H9 (cell line): ENCODE data around the gene SH3RF2. TPM values are rescaled to one million over a fixed set of nuclear protein-coding genes. Genes with fewer than 3 reads are reported as not detected.

Experiments used
- DNase-seq: peaks from one replicate; pipeline ENCODE4 v3.0.0-alpha.2; 2017
- H2AFZ ChIP-seq: one replicate; pipeline ENCODE4 v1.6.1; 2013; ENCODE audit warnings: mild to moderate bottlenecking, low read length, control low read depth, moderate library complexity
- H2AK5ac ChIP-seq: 2 replicates; pipeline ENCODE4 v1.6.1; 2013; ENCODE audit warnings: low read length, control low read depth, mixed read lengths; ENCODE audit not compliant: insufficient read length
- H2BK120ac ChIP-seq: one replicate; pipeline ENCODE4 v1.6.1; 2013; ENCODE audit warnings: low read depth, mild to moderate bottlenecking, low read length, control low read depth, inconsistent platforms; ENCODE audit not compliant: poor library complexity, severe bottlenecking
- H2BK12ac ChIP-seq: 2 replicates; pipeline ENCODE4 v1.6.1; 2013; ENCODE audit warnings: low read length, control low read depth, mixed read lengths, low read depth; ENCODE audit not compliant: insufficient read length
- H2BK15ac ChIP-seq: 2 replicates; pipeline ENCODE4 v1.6.1; 2013; ENCODE audit warnings: low read depth, low read length, control low read depth
- H2BK20ac ChIP-seq: one replicate; pipeline ENCODE4 v1.6.1; 2013; ENCODE audit warnings: low read depth, mild to moderate bottlenecking, low read length, control low read depth, inconsistent platforms; ENCODE audit not compliant: poor library complexity, severe bottlenecking
- H2BK5ac ChIP-seq: 2 replicates; pipeline ENCODE4 v1.6.1; 2013; ENCODE audit warnings: low read length, control low read depth, mixed read lengths; ENCODE audit not compliant: insufficient read length
- H3K14ac ChIP-seq: 2 replicates; pipeline ENCODE4 v1.6.1; 2013; ENCODE audit warnings: low read length, control low read depth; ENCODE audit not compliant: insufficient read depth
- H3K18ac ChIP-seq: 2 replicates; pipeline ENCODE4 v1.6.1; 2013; ENCODE audit warnings: low read depth, mild to moderate bottlenecking, mixed read lengths, low read length, control low read depth; ENCODE audit not compliant: insufficient read length
- H3K23ac ChIP-seq: 2 replicates; pipeline ENCODE4 v1.6.1; 2013; ENCODE audit warnings: low read length, control low read depth, mixed read lengths, low read depth; ENCODE audit not compliant: insufficient read length
- H3K23me2 ChIP-seq: 2 replicates; pipeline ENCODE4 v1.6.1; 2013; ENCODE audit warnings: low read depth, mild to moderate bottlenecking, mixed read lengths, low read length, control low read depth; ENCODE audit not compliant: insufficient read length, poor library complexity, severe bottlenecking
- H3K27ac ChIP-seq: 2 replicates; pipeline ENCODE4 v1.5.1; 2013; ENCODE audit warnings: low read length, control low read depth, mixed read lengths, low read depth; ENCODE audit not compliant: insufficient read length
- H3K27me3 ChIP-seq: 2 replicates; pipeline ENCODE4 v1.6.1; 2013; ENCODE audit warnings: low read length, control low read depth, inconsistent platforms; ENCODE audit not compliant: insufficient read depth
- H3K4ac ChIP-seq: 2 replicates; pipeline ENCODE4 v1.6.1; 2013; ENCODE audit warnings: low read depth, mild to moderate bottlenecking, control low read depth, inconsistent platforms, low read length, moderate library complexity
- H3K4me1 ChIP-seq: 2 replicates; pipeline ENCODE4 v1.6.1; 2013; ENCODE audit warnings: low read length, control low read depth, inconsistent platforms; ENCODE audit not compliant: insufficient read depth
- H3K4me2 ChIP-seq: 2 replicates; pipeline ENCODE4 v1.6.1; 2013; ENCODE audit warnings: low read length, control low read depth, mixed read lengths; ENCODE audit not compliant: insufficient read length, insufficient read depth
- H3K56ac ChIP-seq: 2 replicates; pipeline ENCODE4 v1.6.1; 2013; ENCODE audit warnings: low read depth, mild to moderate bottlenecking, mixed read lengths, low read length, control low read depth; ENCODE audit not compliant: insufficient read length
- H3K79me1 ChIP-seq: 2 replicates; pipeline ENCODE4 v1.6.1; 2013; ENCODE audit warnings: low read depth, mild to moderate bottlenecking, moderate library complexity, low read length, control low read depth, inconsistent platforms; ENCODE audit not compliant: insufficient read depth, poor library complexity, severe bottlenecking
- H3K79me2 ChIP-seq: 2 replicates; pipeline ENCODE4 v1.6.1; 2013; ENCODE audit warnings: low read length, control low read depth, inconsistent platforms; ENCODE audit not compliant: insufficient read depth
- H3K9ac ChIP-seq: 2 replicates; pipeline ENCODE4 v1.6.1; 2013; ENCODE audit warnings: low read length, control low read depth, mixed read lengths; ENCODE audit not compliant: insufficient read length; ENCODE audit errors: extremely low read depth
- H3K9me3 ChIP-seq: one replicate; pipeline ENCODE4 v1.6.1; 2013; ENCODE audit warnings: low read depth, low read length, inconsistent platforms; ENCODE audit not compliant: control insufficient read depth
- H3T11ph ChIP-seq: one replicate; pipeline ENCODE4 v1.6.1; 2013; ENCODE audit warnings: mild to moderate bottlenecking, low read length, control low read depth, inconsistent platforms
- H4K20me1 ChIP-seq: one replicate; pipeline ENCODE4 v1.6.1; 2013; ENCODE audit not compliant: control insufficient read depth, insufficient read length, insufficient read depth
- H4K5ac ChIP-seq: 2 replicates; pipeline ENCODE4 v1.6.1; 2013; ENCODE audit warnings: low read depth, mild to moderate bottlenecking, mixed read lengths, low read length, control low read depth; ENCODE audit not compliant: insufficient read length
- H4K8ac ChIP-seq: replicated peaks from 2 replicates; pipeline ENCODE4 v1.6.1; 2013; ENCODE audit warnings: low read length, control low read depth, mixed read lengths, low read depth; ENCODE audit not compliant: insufficient read length
- H4K91ac ChIP-seq: 2 replicates; pipeline ENCODE4 v1.6.1; 2013; ENCODE audit warnings: low read depth, mild to moderate bottlenecking, moderate library complexity, mixed read lengths, low read length, control low read depth; ENCODE audit not compliant: insufficient read length
- H3K27ac Mint-ChIP-seq, 3 experiments: 2 replicates in 2 of 3; 3 replicates in 1 of 3; pipeline ENCODE4 v1.8.0; 2020 to 2021; ENCODE audit warnings: mixed read lengths in 3 of 3, mild to moderate bottlenecking in 1 of 3, moderate library complexity in 1 of 3
- H3K27me3 Mint-ChIP-seq: 2 replicates; pipeline ENCODE4 v1.8.0; 2021; ENCODE audit warnings: low read depth, mild to moderate bottlenecking, moderate library complexity, mixed read lengths
- H3K36me3 Mint-ChIP-seq, 3 experiments: 2 replicates in 2 of 3; 3 replicates in 1 of 3; pipeline ENCODE4 v1.8.0; 2020 to 2021; ENCODE audit warnings: low read depth in 3 of 3, mixed read lengths in 3 of 3; ENCODE audit not compliant: insufficient read depth in 1 of 3
- H3K4me1 Mint-ChIP-seq, 2 experiments: 2 replicates each; pipeline ENCODE4 v1.8.0; 2020; ENCODE audit warnings: mixed read lengths in 2 of 2
- H3K4me3 Mint-ChIP-seq, 2 experiments: 2 replicates in 1 of 2; 3 replicates in 1 of 2; pipeline ENCODE4 v1.8.0; 2020 to 2021; ENCODE audit warnings: mild to moderate bottlenecking in 2 of 2, mixed read lengths in 2 of 2, moderate library complexity in 1 of 2
- H3K9me3 Mint-ChIP-seq, 2 experiments: 2 replicates in 1 of 2; 3 replicates in 1 of 2; pipeline ENCODE4 v1.8.0; 2020; ENCODE audit warnings: mild to moderate bottlenecking in 2 of 2, mixed read lengths in 2 of 2, moderate library complexity in 1 of 2
- WGBS: extraction: QIAGEN DNeasy Blood & Tissue Kit; methylation state at CpG from one replicate; pipeline ENCODE4 v1.1.7; 2013; ENCODE audit warnings: missing lambda C conversion rate, low lambda C conversion rate, mixed read lengths; ENCODE audit not compliant: insufficient read length; ENCODE audit errors: extremely low coverage; 5-methylcytosine and 5-hydroxymethylcytosine counted together
- total RNA-seq: library from RNA; stranded (reverse); gene quantifications from 2 replicates; pipeline ENCODE4 v1.2.1, GENCODE V29; 2021
- TF ChIP-seq, protein P1 (sequence below): fragments of 200-600 bp; sonication (generic); conservative IDR thresholded peaks from 3 replicates; pipeline ENCODE4 v1.8.0; 2021; ENCODE audit warnings: antibody characterized with exemption, mild to moderate bottlenecking

SH3RF2 gene
- total RNA-seq, 1 experiment from 2014 or later = 0.66 TPM

DNA sequence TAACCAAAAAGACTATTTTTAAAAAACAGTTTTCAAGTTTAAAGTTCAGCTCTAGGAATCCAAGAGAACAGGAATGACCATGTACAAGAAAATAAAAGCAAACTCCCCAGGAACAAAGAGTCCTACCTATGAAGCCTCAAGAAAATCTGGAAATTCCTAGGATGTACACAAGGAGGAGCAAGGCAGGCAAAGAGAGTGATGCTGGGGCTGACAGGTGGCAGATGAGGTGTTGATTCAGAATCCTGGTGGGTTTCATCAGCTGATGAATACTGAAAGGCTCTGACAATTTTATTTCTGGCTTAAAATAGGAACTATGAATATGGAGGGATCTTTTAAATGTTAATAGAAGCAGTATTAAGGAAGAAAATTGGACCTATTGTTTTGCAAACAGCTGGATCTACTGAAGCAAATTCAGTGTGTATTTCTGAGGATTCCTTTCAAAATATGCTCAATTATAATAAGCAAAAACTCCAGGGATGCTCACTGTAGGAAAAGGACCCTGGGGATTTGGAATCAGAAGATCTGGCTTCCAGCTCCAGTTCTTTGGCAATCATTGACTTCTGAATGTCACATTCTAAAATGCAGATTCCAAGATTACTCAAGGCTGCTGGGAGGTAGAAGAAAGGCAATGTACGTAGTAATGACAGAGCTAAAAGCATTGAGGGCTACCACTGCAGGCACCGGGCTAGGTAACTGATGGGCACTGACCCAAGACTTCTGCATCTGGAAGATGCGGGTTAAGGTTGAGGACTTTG lies 28.0 kb upstream of the SH3RF2 start:
- H4K8ac ChIP-seq = no peak overlapping the region
- TF ChIP-seq, protein P1, sequence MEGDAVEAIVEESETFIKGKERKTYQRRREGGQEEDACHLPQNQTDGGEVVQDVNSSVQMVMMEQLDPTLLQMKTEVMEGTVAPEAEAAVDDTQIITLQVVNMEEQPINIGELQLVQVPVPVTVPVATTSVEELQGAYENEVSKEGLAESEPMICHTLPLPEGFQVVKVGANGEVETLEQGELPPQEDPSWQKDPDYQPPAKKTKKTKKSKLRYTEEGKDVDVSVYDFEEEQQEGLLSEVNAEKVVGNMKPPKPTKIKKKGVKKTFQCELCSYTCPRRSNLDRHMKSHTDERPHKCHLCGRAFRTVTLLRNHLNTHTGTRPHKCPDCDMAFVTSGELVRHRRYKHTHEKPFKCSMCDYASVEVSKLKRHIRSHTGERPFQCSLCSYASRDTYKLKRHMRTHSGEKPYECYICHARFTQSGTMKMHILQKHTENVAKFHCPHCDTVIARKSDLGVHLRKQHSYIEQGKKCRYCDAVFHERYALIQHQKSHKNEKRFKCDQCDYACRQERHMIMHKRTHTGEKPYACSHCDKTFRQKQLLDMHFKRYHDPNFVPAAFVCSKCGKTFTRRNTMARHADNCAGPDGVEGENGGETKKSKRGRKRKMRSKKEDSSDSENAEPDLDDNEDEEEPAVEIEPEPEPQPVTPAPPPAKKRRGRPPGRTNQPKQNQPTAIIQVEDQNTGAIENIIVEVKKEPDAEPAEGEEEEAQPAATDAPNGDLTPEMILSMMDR = peak; percentile 61
- no peaks in the 10 kb centered on the region for H3K27me3 ChIP-seq
- Mint-ChIP-seq H3K9me3 (no peaks in the 10 kb centered on the region), H3K27me3 (peaks cover 1% of the 10 kb centered on the region; the same call in 1 of the 2 replicates), H3K36me3 (no peaks in the 10 kb centered on the region), H3K27ac (no peak overlapping the region), H3K4me1 (peaks cover 4% of the 10 kb centered on the region in 2 experiments), H3K4me3 (no peak overlapping the region)
- no peak overlapping the region for H3K18ac ChIP-seq
- no peak overlapping the region for H2BK120ac ChIP-seq
- H3K23ac ChIP-seq = no peak overlapping the region
- no peak for DNase-seq
- H2AFZ ChIP-seq = no peak overlapping the region
- no peaks in the 10 kb centered on the region for H3K4me1 ChIP-seq
- H3K9me3 ChIP-seq = no peaks in the 10 kb centered on the region
- H4K5ac ChIP-seq = no peak overlapping the region
- no peaks in the 10 kb centered on the region for H3K23me2 ChIP-seq
- no peak overlapping the region for H3K14ac ChIP-seq
- H2BK5ac ChIP-seq = no peak overlapping the region
- H3K27ac ChIP-seq = no peak overlapping the region
- no peak overlapping the region for H2BK20ac ChIP-seq
- no peak overlapping the region for H4K91ac ChIP-seq
- H3K4ac ChIP-seq = no peak overlapping the region
- H2BK15ac ChIP-seq = no peak overlapping the region
- no peak overlapping the region for H3T11ph ChIP-seq
- no peak overlapping the region for H2BK12ac ChIP-seq
- no peak overlapping the region for H3K56ac ChIP-seq
- H3K79me1 ChIP-seq = no peaks in the 10 kb centered on the region
- H4K20me1 ChIP-seq = no peaks in the 10 kb centered on the region
- H2AK5ac ChIP-seq = no peak overlapping the region
- no peaks in the 10 kb centered on the region for H3K79me2 ChIP-seq
- no peak overlapping the region for H3K9ac ChIP-seq
- no CpG with 5 or more reads among the region's 3 CpGs for WGBS
- H3K4me2 ChIP-seq = no peak overlapping the region
